ENCODE results near the gene DBT. TPM values are rescaled to one million over a fixed set of nuclear protein-coding genes. Genes with fewer than 3 reads are reported as not detected.

DBT gene
- total RNA-seq, 4 donors from 2014 or later, result 9.1 to 14.2 (median 12.6) TPM

DNA sequence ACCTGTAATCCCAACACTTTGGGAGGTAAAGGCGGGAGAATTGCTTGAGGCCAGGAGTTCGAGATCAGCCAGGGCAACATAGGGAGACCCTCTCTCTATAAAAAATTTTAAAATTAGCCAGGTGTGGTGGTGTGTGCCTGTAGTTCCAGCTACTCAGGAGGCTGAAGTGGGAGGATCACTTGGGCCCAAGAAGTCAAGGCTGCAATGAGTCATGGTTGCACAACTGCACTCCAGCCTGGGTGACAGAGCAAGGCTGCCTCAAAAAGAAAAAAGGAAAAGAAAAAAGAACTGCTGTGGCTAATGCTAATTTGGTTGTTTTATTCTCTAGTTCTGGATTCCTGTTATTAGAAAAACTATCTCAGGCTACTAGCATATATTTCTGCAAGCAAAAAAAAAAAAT, 29.8 kb downstream of the DBT start:
- Histone ChIP-seq H3K27me3 (no peaks in the 10 kb centered on the region), H3K4me1 (no peaks in the 10 kb centered on the region), H3K36me3 (peaks cover 10 to 52% (median 21%) of the 10 kb centered on the region in 4 donors), H3K9me3 (no peaks in the 10 kb centered on the region), H3K4me3 (no peak overlapping the region), H3K27ac (replicated peaks in 1 of 4) (no peak overlapping the region)
- intact Hi-C loops (cut with DNase I), result no loop called here
- TF ChIP-seq POLR2A (IDR thresholded peaks at IDR 0.05; ENCODE audit: low read depth) (no peak), POLR2AphosphoS5 (IDR thresholded peaks at IDR 0.05) (no peak), EP300 (IDR thresholded peaks at IDR 0.05) (no peak)
- TF ChIP-seq, protein P1, sequence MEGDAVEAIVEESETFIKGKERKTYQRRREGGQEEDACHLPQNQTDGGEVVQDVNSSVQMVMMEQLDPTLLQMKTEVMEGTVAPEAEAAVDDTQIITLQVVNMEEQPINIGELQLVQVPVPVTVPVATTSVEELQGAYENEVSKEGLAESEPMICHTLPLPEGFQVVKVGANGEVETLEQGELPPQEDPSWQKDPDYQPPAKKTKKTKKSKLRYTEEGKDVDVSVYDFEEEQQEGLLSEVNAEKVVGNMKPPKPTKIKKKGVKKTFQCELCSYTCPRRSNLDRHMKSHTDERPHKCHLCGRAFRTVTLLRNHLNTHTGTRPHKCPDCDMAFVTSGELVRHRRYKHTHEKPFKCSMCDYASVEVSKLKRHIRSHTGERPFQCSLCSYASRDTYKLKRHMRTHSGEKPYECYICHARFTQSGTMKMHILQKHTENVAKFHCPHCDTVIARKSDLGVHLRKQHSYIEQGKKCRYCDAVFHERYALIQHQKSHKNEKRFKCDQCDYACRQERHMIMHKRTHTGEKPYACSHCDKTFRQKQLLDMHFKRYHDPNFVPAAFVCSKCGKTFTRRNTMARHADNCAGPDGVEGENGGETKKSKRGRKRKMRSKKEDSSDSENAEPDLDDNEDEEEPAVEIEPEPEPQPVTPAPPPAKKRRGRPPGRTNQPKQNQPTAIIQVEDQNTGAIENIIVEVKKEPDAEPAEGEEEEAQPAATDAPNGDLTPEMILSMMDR (IDR thresholded peaks at IDR 0.05), result no peak
- 95% methylated on average over 2 of the region's 2 CpGs for WGBS
- DNase-seq (ENCODE audit: extremely low spot score), result no peak

DNA sequence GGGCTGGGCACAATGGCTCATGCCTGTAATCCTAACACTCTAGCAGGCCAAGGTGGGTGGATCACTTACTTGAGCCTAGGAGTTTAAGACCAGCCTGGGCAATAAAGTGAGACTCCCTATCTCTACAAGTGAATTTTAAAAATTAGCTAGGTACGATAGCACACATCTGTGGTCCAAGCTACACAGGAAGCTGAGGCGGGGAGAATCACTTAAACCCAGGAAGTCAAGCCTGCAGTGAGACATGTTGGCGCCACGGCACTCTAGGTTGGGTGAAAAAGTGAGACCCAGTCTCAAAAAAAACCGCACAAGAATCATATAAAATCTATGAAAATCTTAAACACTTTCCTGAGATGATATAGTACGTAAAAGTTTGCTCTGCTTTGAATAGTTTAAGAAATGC, 30.2 kb downstream of the DBT start:
- Histone ChIP-seq H3K4me1 (no peaks in the 10 kb centered on the region), H3K27me3 (no peaks in the 10 kb centered on the region), H3K4me3 (no peak overlapping the region), H3K27ac (replicated peaks in 1 of 4) (no peak overlapping the region), H3K9me3 (no peaks in the 10 kb centered on the region), H3K36me3 (peaks cover 14 to 57% (median 25%) of the 10 kb centered on the region in 4 donors)
- 89% methylated on average over 5 of the region's 6 CpGs for WGBS
- intact Hi-C loops (cut with DNase I), result no loop called here
- TF ChIP-seq, protein P1 (IDR thresholded peaks at IDR 0.05), result no peak
- TF ChIP-seq POLR2AphosphoS5 (IDR thresholded peaks at IDR 0.05) (no peak), POLR2A (IDR thresholded peaks at IDR 0.05; ENCODE audit: low read depth) (no peak), EP300 (IDR thresholded peaks at IDR 0.05) (no peak)
- DNase-seq (ENCODE audit: extremely low spot score), result no peak

DNA sequence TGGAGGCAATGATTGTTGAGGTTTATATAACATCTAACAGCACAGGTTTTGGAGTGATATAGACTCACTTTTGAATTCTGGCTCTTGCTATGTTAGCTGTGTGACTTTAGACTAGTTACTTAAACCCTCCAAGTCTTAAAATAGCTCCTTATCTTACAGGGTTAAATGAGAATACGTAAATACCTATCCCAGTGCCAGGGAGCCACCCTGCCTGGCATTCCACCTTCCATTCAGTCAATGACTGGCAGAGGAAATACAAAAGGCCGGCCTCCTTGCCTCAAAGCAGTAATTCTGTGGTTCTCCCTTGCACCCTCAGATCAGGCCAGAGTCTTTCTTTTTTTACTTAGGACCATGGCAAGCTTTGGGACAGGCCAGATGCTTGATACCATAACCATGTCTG, 31.8 kb downstream of the DBT start:
- H3K4me3 ChIP-seq, result no peak overlapping the region
- no peak overlapping the region for H3K27ac ChIP-seq (replicated peaks in 1 of 4)
- WGBS, result 50% methylated on average over 2 of the region's 2 CpGs
- intact Hi-C loops (cut with DNase I), result no loop called here
- no peaks in the 10 kb centered on the region for H3K27me3 ChIP-seq
- H3K36me3 ChIP-seq, result peaks cover 24 to 63% (median 41%) of the 10 kb centered on the region in 4 donors
- no peaks in the 10 kb centered on the region for H3K4me1 ChIP-seq
- no peaks in the 10 kb centered on the region for H3K9me3 ChIP-seq
- DNase-seq (ENCODE audit: extremely low spot score), result no peak
- TF ChIP-seq, protein P1 (IDR thresholded peaks at IDR 0.05), result no peak
- TF ChIP-seq POLR2AphosphoS5 (IDR thresholded peaks at IDR 0.05), result no peak
- no peak for TF ChIP-seq POLR2A (IDR thresholded peaks at IDR 0.05; ENCODE audit: low read depth)
- TF ChIP-seq EP300 (IDR thresholded peaks at IDR 0.05), result no peak

DNA sequence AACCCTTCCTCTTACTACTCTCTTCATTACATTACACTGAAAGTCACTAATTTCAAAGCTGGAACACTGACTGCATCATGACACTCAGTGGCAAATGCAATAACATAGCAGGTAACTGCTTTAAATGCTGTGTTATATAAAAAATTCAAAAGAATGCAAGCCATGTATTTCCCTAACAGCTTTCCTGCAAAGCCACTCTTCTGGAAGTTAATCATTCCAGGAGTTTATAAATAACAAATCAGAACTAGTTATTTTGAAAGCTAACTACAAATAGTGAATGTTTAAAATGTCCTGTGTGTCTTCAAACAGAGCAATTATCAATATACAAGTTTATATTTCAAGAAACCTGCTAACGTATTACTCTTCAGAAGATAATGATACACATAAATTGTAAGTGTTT, 34.5 kb downstream of the DBT start:
- Histone ChIP-seq H3K4me3 (no peak overlapping the region), H3K9me3 (no peaks in the 10 kb centered on the region), H3K27ac (replicated peaks in 1 of 4) (no peak overlapping the region), H3K4me1 (no peaks in the 10 kb centered on the region), H3K27me3 (no peaks in the 10 kb centered on the region), H3K36me3 (peaks cover 24 to 87% (median 54%) of the 10 kb centered on the region in 4 donors)
- 70% methylated on average over 1 of the region's 1 CpG for WGBS
- intact Hi-C loops (cut with DNase I), result no loop called here
- no peak for DNase-seq (ENCODE audit: extremely low spot score)
- no peak for TF ChIP-seq EP300 (IDR thresholded peaks at IDR 0.05)
- TF ChIP-seq, protein P1 (IDR thresholded peaks at IDR 0.05), result no peak
- no peak for TF ChIP-seq POLR2AphosphoS5 (IDR thresholded peaks at IDR 0.05)
- TF ChIP-seq POLR2A (IDR thresholded peaks at IDR 0.05; ENCODE audit: low read depth), result no peak

DNA sequence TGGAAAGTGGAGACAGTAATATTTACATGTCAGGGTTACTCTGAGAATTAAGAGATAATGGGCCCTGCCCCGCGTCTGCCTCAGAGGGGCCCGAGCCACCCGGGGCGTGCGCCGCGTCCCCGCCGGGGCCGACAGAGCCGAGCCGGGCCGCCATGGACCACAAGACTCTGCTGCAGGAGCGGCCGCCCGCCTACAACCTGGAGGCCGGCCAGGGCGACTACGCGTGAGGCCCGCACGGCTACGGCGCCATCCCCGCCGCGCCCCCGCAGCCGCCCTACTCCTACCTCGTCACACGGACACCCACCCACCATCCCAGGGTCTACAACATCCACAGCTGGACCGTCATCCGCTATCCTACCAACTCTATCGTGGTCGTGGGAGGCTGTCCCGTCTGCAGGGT, 36.5 kb downstream of the DBT start:
- peaks cover 34 to 88% (median 61%) of the 10 kb centered on the region in 4 donors for H3K36me3 ChIP-seq
- no peak for DNase-seq (ENCODE audit: extremely low spot score)
- WGBS, result 95% methylated on average over 30 of the region's 37 CpGs

More for the DNA sequence above, 36.5 kb downstream of the DBT start:
- H3K27me3 ChIP-seq, result no peaks in the 10 kb centered on the region
- H3K4me3 ChIP-seq, result no peak overlapping the region
- TF ChIP-seq POLR2AphosphoS5 (IDR thresholded peaks at IDR 0.05) (no peak), POLR2A (IDR thresholded peaks at IDR 0.05; ENCODE audit: low read depth) (no peak), EP300 (IDR thresholded peaks at IDR 0.05) (no peak)
- TF ChIP-seq, protein P1 (IDR thresholded peaks at IDR 0.05), result no peak
- intact Hi-C loops (cut with DNase I), result no loop called here
- H3K9me3 ChIP-seq, result no peaks in the 10 kb centered on the region
- no peak overlapping the region for H3K27ac ChIP-seq (replicated peaks in 1 of 4)
- no peaks in the 10 kb centered on the region for H3K4me1 ChIP-seq
